ENCODE measurements around the gene NSA2. TPM values are rescaled to one million over a fixed set of nuclear protein-coding genes. Genes with fewer than 3 reads are reported as not detected.

Gene NSA2
- total RNA-seq, 1 donor from 2014 or later, result 45.1 TPM

- intact Hi-C loops (cut with DNase I), result no loop called here
- no peak for DNase-seq (ENCODE audit: missing footprints)
- ATAC-seq, result no peak
Measured at GRCh38 chr5:74798977-74799911, 32.2 kb downstream of the NSA2 start.

- ATAC-seq, result no peak
- DNase-seq (ENCODE audit: missing footprints), result no peak
- intact Hi-C loops (cut with DNase I), result no loop called here
Measured at GRCh38 chr5:74801197-74801596, 34.1 kb downstream of the NSA2 start.

GRCh38 chr5:74801941-74802340 is 34.9 kb downstream of the NSA2 start:
- DNase-seq (ENCODE audit: missing footprints), result no peak
- intact Hi-C loops (cut with DNase I), result no loop called here
- no peak for ATAC-seq

GRCh38 chr5:74810915-74811314 is 43.9 kb downstream of the NSA2 start:
- intact Hi-C loops (cut with DNase I), result no loop called here

GRCh38 chr5:74816875-74817274 is 49.8 kb downstream of the NSA2 start:
- intact Hi-C loops (cut with DNase I), result no loop called here
- ATAC-seq (no peak), DNase-seq (ENCODE audit: missing footprints) (no peak)

More at GRCh38 chr5:74810915-74811314, 43.9 kb downstream of the NSA2 start:
- DNase-seq (ENCODE audit: missing footprints) (no peak), ATAC-seq (no peak)

- intact Hi-C loops (cut with DNase I), result no loop called here
- ATAC-seq (no peak), DNase-seq (ENCODE audit: missing footprints) (no peak)
Measured at GRCh38 chr5:74822288-74822687, 55.2 kb downstream of the NSA2 start.

GRCh38 chr5:74829413-74829812 is 62.4 kb downstream of the NSA2 start:
- intact Hi-C loops (cut with DNase I), result no loop called here
- no peak for ATAC-seq
- DNase-seq (ENCODE audit: missing footprints), result no peak

Other genes starting within 250 kb of the NSA2 start
- 3.7 TPM for gene ENC1, start 126.5 kb upstream of the NSA2 start, total RNA-seq
- 95.7 TPM for gene HEXB, start 82.0 kb upstream of the NSA2 start, total RNA-seq
- gene GFM2, start 132 bp upstream of the NSA2 start, total RNA-seq, result 44.6 TPM
- 3.0 TPM for gene FAM169A, start 99.1 kb downstream of the NSA2 start, total RNA-seq

Measured in Right ventricle myocardium inferior (tissue), 1 donor.